NCI-H1694 treated with DMSO at 0.1 percent for 48 hours (cell line): Measurements from ENCODE around the gene SLC25A42.

Experiments
- DNase-seq: peaks from one replicate; lab custom pipeline; 2025; lab: John Stamatoyannopoulos, UW

SLC25A42 gene

DNA sequence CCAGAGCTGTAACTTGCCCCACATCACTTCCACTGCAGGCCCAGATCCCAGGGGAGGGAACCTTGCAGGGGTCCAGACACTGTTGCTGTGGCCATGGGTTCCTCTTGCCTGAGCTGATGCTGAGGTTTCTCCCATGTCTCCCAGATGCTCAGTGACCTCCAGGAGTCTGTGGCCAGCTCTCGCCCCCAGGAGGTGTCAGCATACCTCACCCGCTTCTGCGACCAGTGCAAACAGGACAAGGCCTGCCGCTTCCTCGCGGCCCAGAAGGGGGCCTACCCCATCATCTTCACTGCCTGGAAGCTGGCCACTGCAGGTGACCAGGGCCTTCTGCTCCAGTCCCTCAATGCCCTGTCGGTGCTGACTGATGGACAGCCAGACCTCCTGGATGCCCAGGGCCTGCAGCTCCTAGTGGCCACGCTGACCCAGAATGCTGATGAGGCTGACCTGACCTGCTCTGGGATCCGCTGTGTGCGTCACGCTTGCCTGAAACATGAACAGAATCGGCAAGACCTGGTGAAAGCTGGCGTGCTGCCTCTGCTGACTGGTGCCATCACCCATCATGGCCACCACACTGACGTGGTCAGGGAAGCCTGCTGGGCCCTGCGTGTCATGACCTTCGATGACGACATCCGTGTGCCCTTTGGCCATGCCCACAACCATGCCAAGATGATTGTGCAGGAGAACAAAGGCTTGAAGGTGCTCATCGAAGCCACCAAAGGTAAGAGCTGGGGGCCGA lies 12.1 kb upstream of the SLC25A42 start:
- no peak for DNase-seq

DNA sequence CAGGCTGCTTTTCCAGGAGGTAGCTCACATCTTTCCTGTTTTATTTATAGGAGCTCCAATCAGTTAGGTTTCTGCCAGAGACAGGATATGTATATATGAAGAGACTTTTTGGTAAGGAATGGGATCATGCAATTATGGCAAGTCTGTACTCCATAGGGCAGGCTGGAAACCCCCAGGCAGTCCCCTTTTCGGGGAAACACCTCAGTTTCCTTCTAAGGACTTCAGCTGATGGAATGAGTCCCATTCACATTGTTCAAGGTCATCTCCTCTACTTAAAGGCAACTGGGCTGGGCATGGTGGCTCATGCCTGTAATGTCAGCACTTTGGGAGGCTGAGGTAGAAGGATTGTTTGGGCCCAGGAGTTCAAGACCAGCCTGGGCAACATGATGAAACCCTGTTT lies 10.9 kb upstream of the SLC25A42 start:
- DNase-seq = no peak

DNA sequence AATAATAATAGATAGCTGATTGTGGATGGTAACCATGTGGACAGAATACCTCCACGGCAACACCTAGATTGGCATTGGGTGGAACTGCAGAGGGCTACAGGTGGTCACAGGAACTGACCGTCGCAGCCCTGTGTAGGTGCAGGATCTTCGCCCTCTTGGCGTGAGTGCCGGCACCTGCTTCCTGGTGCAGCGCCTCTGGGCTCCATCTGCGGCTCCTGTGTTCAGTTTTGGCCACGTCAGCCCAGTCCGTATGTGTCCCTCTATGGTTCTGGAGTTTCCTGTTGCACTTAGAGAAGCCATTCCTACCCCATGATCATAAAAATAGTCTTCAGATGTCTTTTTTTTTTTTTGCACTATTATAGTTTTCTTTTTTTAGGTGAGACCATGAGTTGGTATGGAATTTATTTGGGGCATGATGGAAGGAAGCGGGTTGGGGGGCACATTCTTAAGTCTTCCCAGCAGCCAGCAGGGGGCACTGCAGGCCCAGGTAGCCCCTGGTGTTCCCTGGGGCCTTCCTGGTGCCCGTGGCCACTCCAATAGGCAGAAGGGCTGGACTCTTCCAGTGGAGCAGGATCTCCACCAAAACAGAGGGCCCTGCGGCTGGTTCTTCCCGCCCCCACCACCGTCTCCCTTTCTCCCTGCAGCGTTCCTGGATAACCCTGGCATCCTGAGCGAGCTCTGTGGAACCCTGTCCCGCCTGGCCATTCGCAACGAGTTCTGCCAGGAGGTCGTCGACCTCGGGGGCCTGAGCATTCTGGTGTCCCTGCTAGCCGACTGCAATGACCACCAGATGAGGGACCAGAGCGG lies 10.1 kb upstream of the SLC25A42 start:
- peak; percentile 20 for DNase-seq

DNA sequence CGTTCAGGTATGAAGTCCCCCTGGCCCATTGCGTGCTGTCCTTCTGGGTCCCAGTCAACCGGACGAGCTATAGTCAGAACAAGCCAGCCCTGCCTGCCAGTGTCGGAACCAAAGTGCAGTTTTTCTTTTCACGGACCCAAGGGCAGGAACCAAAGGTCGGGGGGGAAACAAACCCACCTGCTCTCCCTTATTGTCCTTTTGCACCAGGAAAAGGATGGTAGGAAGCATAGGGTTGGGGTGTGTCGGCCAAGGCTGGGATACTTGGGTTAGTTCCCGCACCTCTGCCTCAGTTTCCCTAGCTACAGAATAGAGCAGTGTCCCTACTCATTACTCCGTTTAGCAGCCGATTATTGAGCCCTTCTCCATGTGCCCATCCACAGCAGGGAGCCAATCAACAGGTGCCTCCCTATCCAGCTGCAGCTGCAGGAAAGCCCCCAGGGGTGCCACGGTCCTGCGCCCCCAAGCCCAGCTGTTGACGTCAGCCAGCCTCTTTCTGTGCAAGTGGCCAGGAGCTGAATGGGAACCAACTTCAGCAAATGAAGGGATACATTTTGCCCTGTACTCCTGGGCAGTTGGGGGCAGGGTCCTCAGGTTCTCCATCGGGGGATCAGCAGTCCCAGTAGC lies 9.4 kb upstream of the SLC25A42 start:
- no peak for DNase-seq

DNA sequence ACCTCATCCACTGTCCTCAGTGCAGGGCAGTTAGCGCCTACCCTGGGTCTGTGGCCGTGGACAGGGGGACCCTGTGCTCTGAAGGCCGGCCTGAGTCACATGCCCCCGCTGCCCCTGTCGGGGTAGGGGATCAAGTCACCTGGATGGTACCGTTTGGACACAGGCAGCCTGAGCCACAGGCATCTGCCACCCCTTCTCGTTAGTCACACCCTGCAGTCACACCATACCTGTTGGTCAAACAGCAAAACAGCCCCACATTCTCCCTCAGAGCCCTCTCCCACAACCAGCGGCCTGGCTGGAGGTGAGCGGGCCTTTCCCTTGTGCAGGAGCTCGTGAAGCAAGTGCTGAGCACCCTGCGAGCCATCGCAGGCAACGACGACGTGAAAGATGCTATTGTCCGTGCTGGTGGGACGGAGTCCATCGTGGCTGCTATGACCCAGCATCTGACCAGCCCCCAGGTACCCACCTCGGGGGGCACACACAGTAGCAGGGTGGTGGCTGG lies 8.8 kb upstream of the SLC25A42 start:
- DNase-seq = no peak

DNA sequence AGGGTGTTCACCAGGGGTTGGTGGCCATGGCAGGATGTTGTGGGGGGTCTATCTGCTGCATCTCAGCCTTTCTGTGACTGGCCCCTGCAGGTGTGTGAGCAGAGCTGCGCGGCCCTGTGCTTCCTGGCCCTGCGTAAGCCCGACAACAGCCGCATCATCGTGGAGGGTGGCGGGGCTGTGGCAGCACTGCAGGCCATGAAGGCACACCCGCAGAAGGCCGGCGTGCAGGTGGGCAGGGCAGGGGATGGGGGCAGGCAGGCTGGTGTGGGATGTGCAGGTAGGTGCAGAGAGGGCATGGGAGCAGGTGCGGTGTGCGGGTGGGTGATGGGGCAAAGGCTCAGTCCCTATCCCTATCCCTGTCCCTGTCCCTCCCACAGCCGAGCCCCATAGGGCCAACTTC lies 8.1 kb upstream of the SLC25A42 start:
- no peak for DNase-seq

DNA sequence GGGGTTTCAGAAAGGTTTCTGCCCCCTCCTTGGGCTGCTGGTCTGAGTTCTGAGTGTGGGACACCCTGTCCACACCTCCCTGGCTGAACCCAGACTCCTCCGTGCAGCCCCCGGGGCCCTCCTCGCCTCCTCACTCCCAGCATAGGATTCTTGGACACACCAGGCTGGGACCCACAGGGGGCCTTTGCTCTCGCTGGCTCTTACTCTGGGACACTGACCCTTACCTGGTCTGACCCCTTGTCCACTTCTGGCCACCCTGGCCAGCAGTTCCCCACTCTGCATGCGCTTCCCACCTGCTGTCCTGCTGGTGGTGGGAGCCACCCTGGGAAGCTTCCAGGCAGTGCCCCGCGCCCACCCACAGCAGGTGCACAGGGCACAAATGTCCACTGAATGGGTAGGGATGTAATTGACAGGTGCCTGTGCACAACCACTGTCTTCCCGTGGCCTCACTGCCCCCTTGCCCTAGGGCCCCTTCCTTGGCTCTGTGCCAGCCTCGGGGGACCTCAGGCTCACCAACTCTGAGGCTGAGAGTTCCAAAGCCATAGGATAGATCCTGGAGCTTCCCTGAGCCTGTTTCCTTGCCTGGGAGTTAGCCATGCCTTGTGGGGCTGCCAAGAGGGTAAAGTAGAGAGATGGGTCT lies 7.0 kb upstream of the SLC25A42 start:
- DNase-seq = no peak

DNA sequence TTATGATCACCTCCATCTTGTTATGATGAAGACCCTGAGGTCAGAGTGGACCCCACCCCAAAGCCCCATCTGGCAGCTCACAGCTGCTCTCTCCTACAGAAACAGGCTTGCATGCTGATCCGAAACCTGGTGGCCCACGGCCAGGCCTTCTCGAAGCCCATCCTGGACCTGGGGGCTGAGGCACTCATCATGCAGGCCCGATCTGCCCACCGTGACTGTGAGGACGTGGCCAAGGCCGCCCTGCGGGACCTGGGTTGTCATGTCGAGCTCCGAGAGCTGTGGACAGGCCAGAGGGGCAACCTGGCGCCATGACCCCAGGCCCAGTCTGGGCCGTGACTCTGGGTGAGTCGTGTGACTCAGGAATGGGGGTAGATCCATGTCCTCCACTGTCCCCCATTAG lies 6.5 kb upstream of the SLC25A42 start:
- DNase-seq = no peak

DNA sequence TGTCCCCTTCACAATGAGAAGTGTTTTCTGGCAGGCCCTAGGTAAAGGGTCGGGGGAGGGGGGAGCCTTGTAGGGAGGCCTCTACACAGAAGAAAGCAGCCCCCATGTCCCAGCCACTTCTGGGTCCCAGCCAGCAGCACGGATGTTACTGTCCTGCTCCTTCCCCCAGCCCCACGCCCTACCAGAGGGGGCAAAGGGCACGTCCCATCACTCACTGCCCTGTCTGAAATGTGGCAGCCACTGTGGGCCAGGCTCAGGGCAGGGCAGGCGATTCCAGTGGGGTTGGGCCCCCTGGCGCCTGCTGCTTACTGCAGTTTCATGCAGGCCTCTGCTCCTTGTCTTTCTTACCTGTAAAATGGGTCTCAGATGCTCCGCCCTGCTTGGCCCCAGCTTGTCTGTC lies 6.1 kb upstream of the SLC25A42 start:
- no peak for DNase-seq

DNA sequence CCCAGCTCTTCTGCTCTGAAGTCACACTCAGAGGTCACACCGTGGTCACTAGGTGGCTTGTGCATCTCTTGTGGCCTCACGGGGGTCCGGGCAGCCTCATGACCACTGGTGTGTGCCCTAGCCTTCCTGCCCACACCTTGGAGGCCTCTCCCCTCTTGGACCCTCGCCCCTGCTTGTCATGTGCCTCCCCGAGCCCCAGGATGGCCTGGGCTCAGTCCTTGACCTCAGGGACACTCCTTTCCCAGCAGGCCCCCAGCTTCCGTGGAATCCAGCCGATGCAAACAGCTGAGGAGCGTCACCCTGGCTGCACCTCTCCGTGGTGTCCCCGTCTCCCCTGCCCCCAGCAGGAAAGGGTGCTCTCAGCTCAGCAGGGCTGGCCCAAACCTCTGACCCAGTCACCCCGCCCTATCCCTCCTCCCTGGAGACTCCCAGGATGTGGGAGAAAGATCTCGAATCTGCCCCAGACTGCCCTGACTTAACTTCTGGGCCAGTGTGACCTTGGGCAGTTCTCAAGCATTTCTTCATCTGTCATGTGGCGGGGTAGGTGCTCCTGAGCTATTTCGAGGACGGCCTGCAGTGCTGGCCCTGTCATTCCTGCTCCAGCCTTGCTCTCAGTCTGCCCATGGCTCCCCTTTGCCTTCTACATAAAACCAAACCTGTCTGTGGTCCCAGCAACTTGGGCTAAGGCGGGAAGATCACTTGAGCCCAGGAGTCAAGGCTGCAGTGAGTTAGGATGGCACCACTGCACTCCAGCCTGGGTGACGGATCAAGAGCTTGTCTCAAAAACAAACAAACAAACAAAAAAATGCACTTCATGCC lies 4.6 kb upstream of the SLC25A42 start:
- no peak for DNase-seq

DNA sequence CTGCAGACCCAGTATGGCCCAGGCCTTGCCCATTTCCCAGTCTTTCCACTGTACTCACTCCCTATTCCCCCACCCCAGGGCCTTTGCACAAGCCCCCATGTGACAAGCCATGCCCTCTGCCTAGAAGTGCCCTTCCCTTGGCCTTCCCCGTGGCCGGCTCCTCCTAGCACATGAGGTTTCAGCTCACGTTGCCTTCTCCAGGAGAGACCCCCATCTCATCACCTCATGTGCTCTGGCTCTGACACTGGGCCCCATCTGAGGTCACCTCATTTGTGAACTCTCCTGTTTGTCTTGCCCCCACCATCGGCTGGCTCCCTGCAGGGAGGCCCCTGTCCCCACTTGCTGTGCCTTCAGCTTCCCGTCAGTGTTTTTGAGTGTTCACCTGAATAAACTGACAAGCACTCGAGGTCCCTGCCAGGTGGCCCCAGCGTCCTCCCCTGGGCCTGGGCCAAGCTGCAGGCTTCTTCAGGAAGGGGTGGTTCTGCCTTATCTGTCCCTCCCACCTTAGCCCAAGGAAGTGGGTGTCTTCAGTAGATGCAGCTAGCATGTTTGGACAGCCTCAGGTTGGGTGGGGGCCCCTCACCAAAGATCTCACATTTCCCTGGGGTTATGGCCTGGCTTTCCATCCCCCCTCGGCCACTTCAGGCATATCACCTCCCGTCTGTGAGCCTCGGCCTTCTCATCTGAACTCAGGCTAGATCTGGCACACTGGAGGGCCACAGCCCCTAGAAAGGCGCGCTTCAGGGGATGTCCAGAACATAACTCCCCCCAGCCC lies 3.8 kb upstream of the SLC25A42 start:
- no peak for DNase-seq

DNA sequence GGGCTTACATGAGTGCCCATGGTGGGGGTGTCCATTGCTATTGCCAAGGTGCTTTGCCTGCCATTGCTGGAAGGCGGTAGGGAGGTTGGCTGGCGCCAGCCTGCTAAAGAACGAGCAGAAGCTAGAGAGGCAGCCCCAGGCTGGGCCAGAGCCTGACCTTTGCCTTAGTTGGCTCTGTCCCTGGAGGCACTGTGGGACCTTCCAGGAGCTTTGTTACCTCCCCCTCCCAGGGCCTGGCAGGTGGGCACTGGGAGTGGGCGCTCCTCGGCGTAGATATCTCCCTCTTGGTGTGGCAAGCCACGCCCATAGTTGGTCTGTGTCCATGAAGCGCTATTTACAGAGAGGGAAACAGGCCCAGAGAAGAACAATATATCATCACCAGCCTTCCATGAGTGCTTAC lies 2.3 kb upstream of the SLC25A42 start:
- DNase-seq = no peak

DNA sequence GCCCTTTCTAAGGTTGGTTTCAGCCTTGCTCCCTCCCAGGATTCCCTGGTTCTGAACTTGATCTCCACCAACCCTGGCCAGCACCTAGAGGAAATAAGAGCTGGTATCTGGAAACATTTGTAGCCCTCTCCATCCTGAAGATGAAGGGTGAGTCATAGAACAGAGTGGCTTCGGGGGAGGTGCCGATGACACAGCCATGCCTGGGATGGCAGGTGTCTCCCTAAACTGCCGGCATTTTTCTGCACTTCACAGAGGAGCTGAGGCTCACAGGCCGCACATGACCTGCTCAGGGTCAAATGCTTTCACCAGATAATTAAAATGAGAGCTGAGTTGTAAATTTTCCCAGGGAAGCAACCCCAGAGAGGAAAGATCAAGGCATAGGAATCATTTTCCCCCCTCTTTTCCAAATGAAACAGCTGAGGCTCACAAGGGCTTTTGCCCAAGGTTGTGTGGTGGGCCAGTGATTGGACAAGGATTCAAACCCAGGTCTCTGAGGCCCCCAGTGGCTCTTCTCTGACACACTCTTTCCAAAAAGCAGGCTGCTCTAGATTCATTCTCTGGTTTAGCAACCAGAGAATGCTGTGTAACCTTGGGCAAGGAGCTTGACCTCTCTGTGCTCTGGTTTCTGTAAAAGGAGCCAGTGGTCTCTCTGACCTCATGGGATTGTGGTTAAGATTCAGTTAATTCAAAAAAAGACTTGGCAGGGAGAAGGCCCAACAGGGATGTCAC lies 1.2 kb upstream of the SLC25A42 start:
- DNase-seq = no peak

DNA sequence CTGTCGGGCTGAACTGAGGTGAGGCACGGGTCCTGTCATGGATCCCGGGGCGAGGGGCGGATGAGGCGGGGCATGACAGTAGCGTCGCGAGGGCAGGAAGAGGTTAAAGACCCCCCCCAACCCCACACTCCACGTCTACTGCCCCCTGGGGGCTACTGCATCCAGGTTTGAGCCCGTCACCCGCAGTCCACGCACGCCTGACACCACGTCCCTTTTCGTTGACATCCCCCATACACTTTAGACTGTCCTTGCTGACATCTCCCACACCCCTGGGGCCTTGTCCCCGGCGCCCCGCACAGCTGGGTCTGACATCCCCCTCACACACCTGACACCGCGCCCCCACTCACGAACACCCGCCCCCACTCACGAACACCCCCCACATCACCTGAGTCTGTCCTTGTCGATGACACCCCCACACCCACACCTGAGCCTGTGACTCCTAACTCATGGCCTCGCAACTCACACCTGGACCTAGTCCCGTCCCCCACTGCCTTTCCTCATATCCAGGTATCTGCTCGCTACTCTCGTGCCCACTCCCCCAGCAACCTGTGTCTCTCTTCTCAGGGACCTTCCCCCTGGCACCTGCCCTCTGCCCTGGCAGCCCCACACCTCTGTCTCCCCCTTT lies 416 bp downstream of the SLC25A42 start:
- DNase-seq = peak; percentile 61

DNA sequence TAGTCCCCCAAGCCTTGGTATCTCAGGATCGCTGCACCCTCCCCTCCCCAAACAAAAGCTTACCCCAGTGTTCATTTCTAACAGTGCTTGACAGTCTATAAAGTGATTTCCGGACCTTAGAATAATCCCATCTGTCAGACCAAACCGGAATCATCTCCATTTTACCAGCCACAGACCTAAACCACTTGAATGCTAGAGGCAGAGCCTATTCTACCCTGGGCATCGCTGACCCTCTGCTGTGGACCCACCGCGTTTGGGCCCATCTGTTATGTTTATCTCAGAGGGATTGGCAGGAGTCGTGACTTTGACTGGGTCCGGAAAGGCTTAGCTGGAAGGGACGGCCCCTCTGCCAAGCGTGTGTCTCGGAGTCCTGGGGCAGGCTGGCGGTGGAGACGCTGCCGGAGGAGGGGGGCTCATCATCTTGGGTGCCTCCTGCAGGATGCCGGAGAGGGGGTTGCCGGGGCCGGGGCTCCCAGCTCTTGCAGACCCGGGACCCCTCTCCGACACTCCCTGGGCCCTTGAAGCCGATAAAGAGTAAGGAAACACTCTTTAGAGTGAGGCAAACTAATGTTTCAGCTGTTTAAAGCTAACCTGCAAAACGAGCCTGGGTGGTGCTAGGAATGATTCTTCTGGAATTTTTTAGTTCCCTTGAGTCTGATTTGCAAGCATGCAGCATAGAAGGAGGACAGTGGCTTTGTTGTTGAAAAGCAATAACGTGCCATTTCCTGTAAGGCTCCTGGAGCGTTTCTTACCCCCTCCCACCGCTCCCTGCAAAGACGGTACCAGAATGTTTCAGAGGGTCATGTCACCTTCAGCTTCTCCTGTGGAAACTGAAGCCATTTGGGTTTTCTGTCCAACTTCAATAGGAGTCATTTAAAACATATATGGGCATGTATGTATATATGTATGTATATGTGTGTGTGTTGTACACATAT lies 1.3 kb downstream of the SLC25A42 start:
- no peak for DNase-seq

DNA sequence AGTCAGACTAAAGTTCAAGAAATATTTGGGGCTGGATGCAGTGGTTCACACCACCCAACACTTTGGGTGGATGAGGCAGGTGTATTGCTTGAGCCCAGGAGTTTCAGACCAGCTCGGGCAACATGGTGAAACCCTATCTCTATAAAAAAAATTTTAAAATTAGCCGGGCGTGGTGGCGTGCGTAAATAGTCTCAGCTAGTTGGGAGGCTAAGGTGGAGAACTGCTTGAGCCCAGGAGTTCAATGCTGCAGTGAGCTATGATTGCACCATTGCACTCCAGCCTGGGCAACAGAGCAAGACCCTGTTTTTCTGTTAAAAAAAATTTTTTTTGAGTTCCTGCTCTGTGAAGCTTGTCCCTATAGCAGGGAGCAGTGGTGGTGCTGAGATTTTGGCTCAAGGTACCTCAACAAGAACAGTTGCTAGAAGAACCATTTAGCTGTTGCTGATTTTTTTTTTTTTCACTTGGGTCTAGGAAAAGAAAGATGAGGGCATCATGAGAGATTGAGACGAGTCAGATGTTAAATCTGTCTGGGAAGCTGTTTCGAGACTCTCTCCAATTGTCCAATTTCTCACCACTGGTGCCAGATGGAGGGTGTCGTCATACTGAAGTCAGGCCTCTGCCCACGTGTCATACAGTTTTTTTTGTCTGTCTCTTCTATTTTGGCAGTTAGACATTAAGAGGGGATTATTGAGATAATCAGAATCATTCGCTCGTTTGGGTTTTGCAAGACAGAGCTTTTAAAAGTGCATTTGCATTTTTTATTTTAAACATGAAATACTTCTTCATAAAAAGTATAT lies 3.7 kb downstream of the SLC25A42 start:
- peak; percentile 41 for DNase-seq
